Epithelial cell of esophagus (primary cell): Measurements from ENCODE around the gene CCDC112.
"Not testable (repeated sequence)": the region's sequence is repeated elsewhere in the genome, so short reads cannot be mapped to it uniquely, and the experiment has no call there.

Experiments
- DNase-seq: peaks from one replicate; pipeline ENCODE4 v3.0.0; 2010; ENCODE audit warnings: low read depth
- H3K4me3 ChIP-seq: 2 replicates; pipeline ENCODE4 v1.5.1; 2011; ENCODE audit warnings: mild to moderate bottlenecking, low read length, control low read depth
- CTCF ChIP-seq: IDR thresholded peaks from 2 replicates; pipeline ENCODE4 v1.5.1; 2011; ENCODE audit warnings: low read depth, mild to moderate bottlenecking, low read length, control low read depth, inconsistent platforms; ENCODE audit not compliant: insufficient read depth; ENCODE audit errors: missing control alignments

CCDC112 gene

GRCh38 chr5:115337882-115338281 lies 41.4 kb upstream of the CCDC112 start:
- no peak overlapping the region for H3K4me3 ChIP-seq
- TF ChIP-seq CTCF: no peak
- DNase-seq: no peak

GRCh38 chr5:115336964-115337363 lies 40.5 kb upstream of the CCDC112 start:
- TF ChIP-seq CTCF: no peak
- H3K4me3 ChIP-seq: no peak overlapping the region
- DNase-seq: no peak

GRCh38 chr5:115336201-115336720 lies 39.8 kb upstream of the CCDC112 start:
- no peak for TF ChIP-seq CTCF
- peak; percentile 71 for DNase-seq
- no peak overlapping the region for H3K4me3 ChIP-seq

- no peak for DNase-seq
- no peak overlapping the region for H3K4me3 ChIP-seq
- TF ChIP-seq CTCF: no peak
Measured at GRCh38 chr5:115335301-115335700, 38.8 kb upstream of the CCDC112 start.

GRCh38 chr5:115333164-115333563 lies 36.7 kb upstream of the CCDC112 start:
- TF ChIP-seq CTCF: no peak
- DNase-seq: no peak
- no peak overlapping the region for H3K4me3 ChIP-seq

GRCh38 chr5:115330830-115331229 lies 34.4 kb upstream of the CCDC112 start:
- DNase-seq: no peak
- no peak for TF ChIP-seq CTCF
- H3K4me3 ChIP-seq: no peak overlapping the region

- no peak for TF ChIP-seq CTCF
Measured at GRCh38 chr5:115329475-115329874, 33.0 kb upstream of the CCDC112 start.

GRCh38 chr5:115328617-115329274 lies 32.3 kb upstream of the CCDC112 start:
- DNase-seq, H3K4me3 ChIP-seq: not testable (repeated sequence)

More at GRCh38 chr5:115329475-115329874, 33.0 kb upstream of the CCDC112 start:
- DNase-seq: no peak
- no peak overlapping the region for H3K4me3 ChIP-seq
